ENCODE results near the gene GPR45. TPM values are rescaled to one million over a fixed set of nuclear protein-coding genes. Genes with fewer than 3 reads are reported as not detected.

GPR45 gene
- total and polyA plus RNA-seq, 2 donors (not counting 3 experiments of a cell fraction or from before 2014, with no cell fraction given) = not detected

- no peak overlapping the region for H3K4me3 ChIP-seq (replicated peaks in 1 of 3; ENCODE audit: insufficient read depth in 1 of 3, low read depth in 1 of 3, low read length in 3 of 3)
- H3K4me2 ChIP-seq (ENCODE audit: insufficient read depth, low read length) = no peak overlapping the region
- ChIA-PET POLR2A (no interaction called here), CTCF (interaction anchor here (1.0 to 1.7 kb wide), 3 partner anchors 10 to 18 kb away, joined by 3 to 5 read pairs (median 4); no protein-coding TSS in a partner anchor)
- no peaks in the 10 kb centered on the region for H3K79me2 ChIP-seq (ENCODE audit: control insufficient read depth, insufficient read depth, low read length)
- no peak overlapping the region for H2AFZ ChIP-seq (ENCODE audit: low read depth, low read length)
- no peak for DNase-seq (ENCODE audit: low read depth, low spot score)
- no peaks in the 10 kb centered on the region for H3K27me3 ChIP-seq (ENCODE audit: control insufficient read depth in 2 of 2, insufficient read depth in 2 of 2, low read length in 2 of 2)
- intact Hi-C loops (cut with micrococcal nuclease) = no loop called here
- FAIRE-seq = no peak
- TF ChIP-seq POLR2A (IDR thresholded peaks at IDR 0.05; ENCODE audit: low read depth, low read length) = no peak
- no peak for TF ChIP-seq MYC (IDR thresholded peaks at IDR 0.05; ENCODE audit: low read depth, low read length)
- no peak for TF ChIP-seq JUN (IDR thresholded peaks at IDR 0.05; ENCODE audit: borderline replicate concordance, insufficient read depth, insufficient read length, low read depth)
- no peak for TF ChIP-seq GATA2 (IDR thresholded peaks at IDR 0.05; ENCODE audit: insufficient read depth, insufficient read length, low read depth, low read length)
- no peak for TF ChIP-seq FOS (IDR thresholded peaks at IDR 0.05; ENCODE audit: borderline replicate concordance, insufficient read depth, low read length)
- TF ChIP-seq POLR2AphosphoS5 (IDR thresholded peaks at IDR 0.05; ENCODE audit: insufficient read depth, low read depth, low read length) = no peak
- TF ChIP-seq EZH2 (IDR thresholded peaks at IDR 0.05; ENCODE audit: borderline replicate concordance, low read depth, low read length, severe bottlenecking) = no peak
- TF ChIP-seq, protein P1, sequence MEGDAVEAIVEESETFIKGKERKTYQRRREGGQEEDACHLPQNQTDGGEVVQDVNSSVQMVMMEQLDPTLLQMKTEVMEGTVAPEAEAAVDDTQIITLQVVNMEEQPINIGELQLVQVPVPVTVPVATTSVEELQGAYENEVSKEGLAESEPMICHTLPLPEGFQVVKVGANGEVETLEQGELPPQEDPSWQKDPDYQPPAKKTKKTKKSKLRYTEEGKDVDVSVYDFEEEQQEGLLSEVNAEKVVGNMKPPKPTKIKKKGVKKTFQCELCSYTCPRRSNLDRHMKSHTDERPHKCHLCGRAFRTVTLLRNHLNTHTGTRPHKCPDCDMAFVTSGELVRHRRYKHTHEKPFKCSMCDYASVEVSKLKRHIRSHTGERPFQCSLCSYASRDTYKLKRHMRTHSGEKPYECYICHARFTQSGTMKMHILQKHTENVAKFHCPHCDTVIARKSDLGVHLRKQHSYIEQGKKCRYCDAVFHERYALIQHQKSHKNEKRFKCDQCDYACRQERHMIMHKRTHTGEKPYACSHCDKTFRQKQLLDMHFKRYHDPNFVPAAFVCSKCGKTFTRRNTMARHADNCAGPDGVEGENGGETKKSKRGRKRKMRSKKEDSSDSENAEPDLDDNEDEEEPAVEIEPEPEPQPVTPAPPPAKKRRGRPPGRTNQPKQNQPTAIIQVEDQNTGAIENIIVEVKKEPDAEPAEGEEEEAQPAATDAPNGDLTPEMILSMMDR (IDR thresholded peaks at IDR 0.05; ENCODE audit: extremely low read depth in 1 of 2, insufficient read depth in 1 of 2, low read depth in 1 of 2, low read length in 2 of 2) = no peak
- TF ChIP-seq, protein P2, sequence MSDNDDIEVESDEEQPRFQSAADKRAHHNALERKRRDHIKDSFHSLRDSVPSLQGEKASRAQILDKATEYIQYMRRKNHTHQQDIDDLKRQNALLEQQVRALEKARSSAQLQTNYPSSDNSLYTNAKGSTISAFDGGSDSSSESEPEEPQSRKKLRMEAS (IDR thresholded peaks at IDR 0.05; ENCODE audit: insufficient read depth, insufficient read length) = no peak
- no peak overlapping the region for H3K27ac ChIP-seq (ENCODE audit: insufficient read depth, low read depth, low read length)
- no peak overlapping the region for H3K9ac ChIP-seq (replicated peaks; ENCODE audit: extremely low read depth, insufficient read depth, low read length)
- no peaks in the 10 kb centered on the region for H3K36me3 ChIP-seq (ENCODE audit: control insufficient read depth in 2 of 2, extremely low read depth in 1 of 2, insufficient read depth in 2 of 2, low read length in 2 of 2)
- BruUV-seq (replicated peaks) = no TSS peak
- no peaks in the 10 kb centered on the region for H3K4me1 ChIP-seq (ENCODE audit: control insufficient read depth, extremely low read depth, insufficient read depth, low read length)
- H3K9me1 ChIP-seq (replicated peaks; ENCODE audit: control insufficient read depth, extremely low read depth, insufficient read depth, low read length) = no peaks in the 10 kb centered on the region
- no peaks in the 10 kb centered on the region for H4K20me1 ChIP-seq (replicated peaks; ENCODE audit: control insufficient read depth, extremely low read depth, insufficient read depth, low read length)
- H3K9me3 ChIP-seq (replicated peaks; ENCODE audit: control insufficient read depth, insufficient read depth, low read length) = no peaks in the 10 kb centered on the region
- dilution Hi-C loops (cut with MboI; ENCODE audit: extremely low pct_ligation_motif_present, low sequenced_read_pairs) = no loop called here
Measured at GRCh38 chr2:105256431-105257047, 15.0 kb downstream of the GPR45 start.

All from endothelial cell of umbilical vein (primary cell).